GM19035 (cell line): Measurements from ENCODE around the gene BRWD1.

Experiments used
- ATAC-seq: cut with Tn5 transposase; IDR thresholded peaks from one replicate; pipeline ENCODE4 v1.9.1; 2021; ENCODE audit not compliant: unreplicated experiment

Gene BRWD1

DNA sequence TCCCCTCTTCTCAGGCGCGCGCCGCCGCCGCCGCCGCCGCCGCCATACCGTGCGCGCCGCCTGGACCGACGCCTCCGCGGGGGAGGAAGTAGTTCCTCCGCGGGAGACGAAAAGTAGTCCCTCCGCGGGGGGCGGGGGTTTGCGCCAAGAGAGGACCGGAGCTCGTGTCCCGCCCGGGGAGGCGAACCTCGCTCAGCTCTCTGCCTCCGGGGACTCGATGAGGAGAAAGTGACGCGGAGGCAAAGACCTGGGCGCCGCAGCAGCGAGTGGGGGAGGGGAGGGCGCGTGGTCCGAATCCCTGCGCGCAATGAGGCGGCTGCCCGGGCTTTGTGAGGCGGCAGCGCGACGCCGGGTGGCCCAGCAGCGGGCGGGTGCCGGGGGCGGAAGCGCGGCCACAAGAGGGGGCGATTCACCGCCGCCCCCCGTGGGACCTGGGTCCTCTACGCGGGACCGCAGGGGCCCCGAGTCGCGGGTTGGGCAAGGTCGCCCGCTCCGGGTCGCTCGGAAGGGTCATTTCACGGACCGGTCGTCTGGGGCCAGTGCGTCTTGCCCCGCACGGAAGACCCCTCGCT is at the start of gene BRWD1:
Gene BRWD1 (minus strand): TSS at position 62 of the 572 bp plus-strand sequence. CDS start 141 bp downstream, outside the sequence.
- ATAC-seq = peak; percentile 54

DNA sequence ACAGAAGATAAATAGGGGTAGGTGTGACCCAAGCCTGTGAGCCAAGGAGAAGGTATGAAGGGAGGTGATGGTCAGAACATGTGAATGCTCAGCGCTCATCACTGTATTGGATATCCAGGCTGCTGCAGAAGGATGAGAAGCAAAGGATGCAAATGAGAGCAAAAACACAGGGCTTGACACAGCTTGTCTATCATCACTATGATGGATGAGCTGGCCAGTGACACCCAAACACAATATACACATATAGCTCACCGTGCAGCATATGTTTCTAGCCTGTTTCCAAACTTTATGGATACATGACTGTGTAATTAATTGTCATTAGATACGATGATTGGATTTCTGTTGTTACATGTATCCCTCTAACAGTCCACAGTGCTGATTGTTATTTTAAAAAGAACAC is 49.3 kb upstream of the BRWD1 start:
- ATAC-seq = no peak

GRCh38 chr21:39359382-39359781 is 46.0 kb upstream of the BRWD1 start:
- ATAC-seq = no peak

GRCh38 chr21:39353295-39353694 is 39.9 kb upstream of the BRWD1 start:
- no peak for ATAC-seq

- ATAC-seq = no peak
Measured at GRCh38 chr21:39350094-39351005, 36.9 kb upstream of the BRWD1 start.

- peak; percentile 80 for ATAC-seq
Measured at GRCh38 chr21:39349211-39350093, 36.0 kb upstream of the BRWD1 start.

- ATAC-seq = peak; percentile 53
Measured at GRCh38 chr21:39348355-39349210, 35.2 kb upstream of the BRWD1 start, which contains the start of gene HMGN1. HMGN1 (minus strand) TSS chr21:39349088; CDS start chr21:39348917, 171 bp downstream.

GRCh38 chr21:39348040-39348354 is 34.6 kb upstream of the BRWD1 start:
- no peak for ATAC-seq

GRCh38 chr21:39347537-39347936 is 34.1 kb upstream of the BRWD1 start:
- no peak for ATAC-seq

DNA sequence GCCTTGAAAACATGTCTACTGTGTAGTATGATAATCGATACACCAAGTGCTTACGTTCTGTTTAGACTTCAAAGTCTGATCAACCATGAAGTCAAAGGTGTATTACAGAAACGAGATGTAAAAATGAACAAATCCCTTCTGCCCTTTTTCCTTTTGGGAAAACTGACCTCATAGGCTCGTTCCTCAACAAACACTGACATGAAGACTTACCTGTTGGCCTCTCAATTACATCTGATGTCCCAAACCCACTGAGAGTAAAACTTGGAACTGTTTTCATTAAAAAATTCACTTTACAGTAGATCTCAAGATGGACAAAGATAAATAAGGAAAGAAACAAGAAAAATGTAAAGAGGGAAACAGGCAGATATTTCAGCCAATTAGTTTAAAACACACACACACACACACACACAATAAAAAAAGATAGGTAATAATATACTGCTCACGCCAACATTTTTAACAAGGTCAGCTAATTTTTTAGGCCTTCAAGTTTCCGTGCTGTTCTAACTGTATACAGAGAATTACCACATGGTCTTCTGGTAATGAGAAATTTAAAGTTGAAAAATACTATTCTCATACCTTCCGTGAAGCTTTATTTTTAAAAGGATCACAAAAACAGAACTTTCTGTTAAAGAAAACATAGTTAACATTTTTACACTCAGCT is 33.4 kb upstream of the BRWD1 start:
- ATAC-seq = no peak

DNA sequence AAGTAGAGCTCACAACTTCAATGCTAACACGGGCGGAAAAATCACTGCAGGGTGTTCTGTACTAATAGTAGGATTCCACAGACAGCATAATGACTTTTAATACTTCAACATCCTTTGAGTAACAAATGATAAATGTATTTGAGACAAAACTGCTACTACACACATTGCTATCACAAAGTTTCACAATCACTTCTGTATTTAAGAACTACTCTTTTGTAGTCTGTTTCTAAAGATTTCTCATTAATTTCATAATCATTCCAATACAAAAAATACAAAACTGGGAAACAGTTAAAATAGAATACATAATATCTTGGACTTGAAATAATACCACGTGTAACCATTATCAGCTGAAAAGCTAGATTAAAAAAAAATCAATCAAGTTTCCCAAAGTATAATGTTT is 32.8 kb upstream of the BRWD1 start:
- no peak for ATAC-seq

DNA sequence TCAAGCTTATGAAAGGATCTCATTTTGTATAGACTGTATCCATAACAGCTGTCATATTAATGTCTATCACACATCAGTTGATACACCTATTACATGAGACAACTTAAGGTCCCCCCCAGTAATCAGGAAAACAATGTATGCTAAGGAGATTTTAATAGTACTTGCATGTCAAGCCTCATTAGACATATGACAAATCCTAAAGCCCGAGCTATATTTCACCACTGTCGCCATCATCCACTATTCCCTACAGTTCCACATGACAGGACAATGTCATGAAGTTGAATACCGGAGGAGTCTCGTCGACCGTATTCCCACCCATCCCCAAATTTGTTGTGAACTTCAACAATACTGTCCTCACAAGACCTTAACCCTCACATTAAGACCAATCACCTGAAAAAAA is 32.0 kb upstream of the BRWD1 start:
- no peak for ATAC-seq

- no peak for ATAC-seq
Measured at GRCh38 chr21:39344848-39345247, 31.4 kb upstream of the BRWD1 start.

- no peak for ATAC-seq
Measured at GRCh38 chr21:39341249-39341923, 28.0 kb upstream of the BRWD1 start.

GRCh38 chr21:39340687-39341086 is 27.3 kb upstream of the BRWD1 start:
- no peak for ATAC-seq

GRCh38 chr21:39339231-39339630 is 25.8 kb upstream of the BRWD1 start:
- no peak for ATAC-seq

- ATAC-seq = no peak
Measured at GRCh38 chr21:39336457-39337008, 23.1 kb upstream of the BRWD1 start.

DNA sequence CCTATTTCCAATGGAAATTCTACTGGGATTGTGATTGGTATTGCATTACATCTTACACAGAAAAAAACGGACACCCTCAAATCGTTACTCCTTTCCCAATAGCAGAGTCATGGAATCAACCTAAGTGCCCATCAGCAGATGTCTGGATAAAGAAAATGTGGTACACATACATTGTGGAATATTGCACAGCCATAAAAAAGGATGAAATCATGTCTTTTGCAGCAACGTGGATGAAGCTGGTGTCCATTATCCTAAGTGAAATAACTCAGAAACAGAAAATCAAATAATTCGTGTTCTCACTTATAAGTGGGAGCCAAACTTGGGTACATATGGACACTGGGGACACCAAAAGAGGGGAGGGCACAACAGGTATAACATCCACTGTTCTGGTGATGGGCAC is 21.2 kb upstream of the BRWD1 start:
- no peak for ATAC-seq

GRCh38 chr21:39332175-39332574 is 18.7 kb upstream of the BRWD1 start:
- no peak for ATAC-seq
